OCI-LY3 (cell line): Measurements from ENCODE around the gene PIEZO2.

Source experiments
- H2AFZ ChIP-seq: fragments of 200-600, 300-600 bp; shearing (Covaris generic); 2 replicates; pipeline ENCODE4 v1.6.0; 2014; ENCODE audit warnings: antibody characterized with exemption, low read depth, low read length
- H3K27ac ChIP-seq: fragments of 200-600, 300-600 bp; sonication (generic); 2 replicates; pipeline ENCODE4 v1.5.1; 2014; ENCODE audit warnings: mild to moderate bottlenecking, low read length, moderate library complexity, mixed read lengths
- H3K27me3 ChIP-seq: fragments of 200-600, 300-600 bp; sonication (generic); 2 replicates; pipeline ENCODE4 v1.6.1; 2014; ENCODE audit warnings: low read depth, low read length, mixed read lengths
- H3K36me3 ChIP-seq: fragments of 200-600, 300-600 bp; sonication (generic); replicated peaks from 2 replicates; pipeline ENCODE3; 2014; ENCODE audit warnings: low read depth, low read length, mixed read lengths
- H3K4me1 ChIP-seq: fragments of 300-600, 200-600 bp; sonication (generic); 2 replicates; pipeline ENCODE4 v1.6.1; 2014; ENCODE audit warnings: low read length, mixed read lengths
- H3K4me2 ChIP-seq: fragments of 200-600, 300-600 bp; sonication (generic); 2 replicates; pipeline ENCODE4 v1.6.1; 2014; ENCODE audit warnings: low read length, mixed read lengths
- H3K4me3 ChIP-seq: fragments of 300-600, 200-600 bp; sonication (generic); 2 replicates; pipeline ENCODE4 v1.5.1; 2014; ENCODE audit warnings: antibody characterized with exemption, mild to moderate bottlenecking, low read length, moderate library complexity
- H3K79me2 ChIP-seq: fragments of 300-600, 200-600 bp; shearing (Covaris generic); 2 replicates; pipeline ENCODE4 v1.6.1; 2014; ENCODE audit warnings: mild to moderate bottlenecking, low read length, mixed read lengths
- H3K9ac ChIP-seq: fragments of 300-600, 200-600 bp; shearing (Covaris generic); 2 replicates; pipeline ENCODE4 v1.6.0; 2014; ENCODE audit warnings: mild to moderate bottlenecking, low read length, moderate library complexity
- H3K9me3 ChIP-seq: fragments of 200-600, 300-600 bp; shearing (Covaris generic); 2 replicates; pipeline ENCODE4 v1.6.1; 2014; ENCODE audit warnings: low read length, mixed read lengths; ENCODE audit not compliant: insufficient read depth
- H4K20me1 ChIP-seq: fragments of 200-600, 300-600 bp; sonication (generic); 2 replicates; pipeline ENCODE4 v1.6.1; 2016; ENCODE audit warnings: low read length, mixed read lengths; ENCODE audit not compliant: insufficient read depth
- EZH2phosphoT487 ChIP-seq: fragments of 200-600 bp; shearing (Covaris generic); IDR thresholded peaks from 2 replicates; pipeline ENCODE4 v1.6.1; 2018; ENCODE audit warnings: antibody characterized with exemption, mixed run types, low read depth
- TF ChIP-seq, protein P1 (sequence below): fragments of 200-600, 300-600 bp; sonication (generic); IDR thresholded peaks from 2 replicates; pipeline ENCODE4 v1.5.1; 2014; ENCODE audit warnings: antibody characterized with exemption, low read length, low read depth

Gene PIEZO2

DNA sequence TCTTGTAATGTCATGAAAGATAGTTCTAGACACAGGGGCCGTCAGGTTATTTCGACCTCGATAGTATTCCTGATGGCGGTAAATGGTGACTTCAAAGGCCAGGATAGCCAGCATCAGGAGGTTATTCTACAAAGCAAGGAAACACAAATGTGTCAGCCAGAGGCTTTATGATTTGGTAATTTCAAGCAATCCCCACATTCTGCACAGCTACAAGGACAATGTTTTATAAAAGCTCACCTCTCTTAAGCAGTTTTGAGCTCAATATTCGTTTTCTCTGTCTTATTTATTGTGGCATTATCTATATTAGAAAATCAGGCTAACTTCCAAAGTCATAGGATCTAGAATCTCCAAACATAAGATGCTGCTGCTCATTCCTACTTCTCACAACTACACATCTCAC lies 388.4 kb downstream of the PIEZO2 start:
- Histone ChIP-seq H3K27me3 (no peaks in the 10 kb centered on the region), H2AFZ (no peak overlapping the region), H3K36me3 (no peaks in the 10 kb centered on the region), H3K4me3 (no peak overlapping the region), H3K79me2 (no peaks in the 10 kb centered on the region), H3K9ac (no peak overlapping the region), H3K9me3 (no peaks in the 10 kb centered on the region), H3K4me2 (no peak overlapping the region), H3K27ac (no peak overlapping the region), H4K20me1 (no peaks in the 10 kb centered on the region), H3K4me1 (no peaks in the 10 kb centered on the region)
- TF ChIP-seq EZH2phosphoT487, result no peak
- TF ChIP-seq, protein P1, sequence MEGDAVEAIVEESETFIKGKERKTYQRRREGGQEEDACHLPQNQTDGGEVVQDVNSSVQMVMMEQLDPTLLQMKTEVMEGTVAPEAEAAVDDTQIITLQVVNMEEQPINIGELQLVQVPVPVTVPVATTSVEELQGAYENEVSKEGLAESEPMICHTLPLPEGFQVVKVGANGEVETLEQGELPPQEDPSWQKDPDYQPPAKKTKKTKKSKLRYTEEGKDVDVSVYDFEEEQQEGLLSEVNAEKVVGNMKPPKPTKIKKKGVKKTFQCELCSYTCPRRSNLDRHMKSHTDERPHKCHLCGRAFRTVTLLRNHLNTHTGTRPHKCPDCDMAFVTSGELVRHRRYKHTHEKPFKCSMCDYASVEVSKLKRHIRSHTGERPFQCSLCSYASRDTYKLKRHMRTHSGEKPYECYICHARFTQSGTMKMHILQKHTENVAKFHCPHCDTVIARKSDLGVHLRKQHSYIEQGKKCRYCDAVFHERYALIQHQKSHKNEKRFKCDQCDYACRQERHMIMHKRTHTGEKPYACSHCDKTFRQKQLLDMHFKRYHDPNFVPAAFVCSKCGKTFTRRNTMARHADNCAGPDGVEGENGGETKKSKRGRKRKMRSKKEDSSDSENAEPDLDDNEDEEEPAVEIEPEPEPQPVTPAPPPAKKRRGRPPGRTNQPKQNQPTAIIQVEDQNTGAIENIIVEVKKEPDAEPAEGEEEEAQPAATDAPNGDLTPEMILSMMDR, result no peak

DNA sequence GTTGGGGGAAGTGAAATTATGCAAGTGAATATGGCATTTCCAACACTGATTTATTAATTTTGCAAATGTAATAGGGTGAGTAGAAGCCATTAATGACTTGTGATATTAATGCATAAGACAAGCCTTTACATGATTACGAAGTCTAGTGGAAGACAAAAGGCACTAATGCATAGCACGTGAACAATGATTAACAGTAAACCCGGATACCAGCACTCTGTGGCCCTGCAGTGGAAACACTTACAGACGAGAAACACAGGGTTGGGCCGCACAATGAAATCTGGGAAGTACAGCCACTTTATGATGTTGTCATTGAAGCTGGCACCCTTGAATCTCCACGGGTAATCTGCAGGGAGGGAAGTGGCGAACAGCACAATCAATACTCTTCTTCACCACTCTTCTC lies 390.1 kb downstream of the PIEZO2 start:
- no peak overlapping the region for H3K9ac ChIP-seq
- H3K9me3 ChIP-seq, result no peaks in the 10 kb centered on the region
- no peaks in the 10 kb centered on the region for H4K20me1 ChIP-seq
- H3K4me3 ChIP-seq, result no peak overlapping the region
- no peaks in the 10 kb centered on the region for H3K4me1 ChIP-seq
- no peak overlapping the region for H3K27ac ChIP-seq
- H3K79me2 ChIP-seq, result no peaks in the 10 kb centered on the region
- no peaks in the 10 kb centered on the region for H3K36me3 ChIP-seq
- no peak overlapping the region for H2AFZ ChIP-seq
- no peaks in the 10 kb centered on the region for H3K27me3 ChIP-seq
- H3K4me2 ChIP-seq, result no peak overlapping the region
- TF ChIP-seq EZH2phosphoT487, result no peak
- TF ChIP-seq, protein P1, result no peak

DNA sequence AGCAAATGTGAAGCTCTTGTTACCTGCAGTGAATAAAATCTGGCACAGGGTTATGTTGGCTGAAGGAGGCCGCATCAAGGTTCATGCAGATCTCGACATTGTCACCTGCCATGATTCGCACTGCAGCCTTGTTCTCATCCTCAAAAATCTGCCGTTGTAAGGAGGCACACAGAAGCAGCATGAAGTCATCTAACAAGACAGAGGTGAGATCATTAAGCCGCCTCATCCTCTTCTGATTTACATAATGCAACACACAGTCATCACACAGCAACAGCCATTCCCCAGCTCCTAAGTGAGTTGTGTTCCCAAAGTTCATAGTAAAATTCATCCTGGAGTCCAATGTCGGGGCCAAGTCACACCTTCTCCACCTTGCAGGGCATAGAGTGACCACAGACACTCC lies 391.4 kb downstream of the PIEZO2 start:
- Histone ChIP-seq H3K27me3 (no peaks in the 10 kb centered on the region), H3K4me2 (no peak overlapping the region), H2AFZ (no peak overlapping the region), H3K9ac (no peak overlapping the region), H3K4me3 (no peak overlapping the region), H3K27ac (no peak overlapping the region), H3K9me3 (no peaks in the 10 kb centered on the region), H3K79me2 (no peaks in the 10 kb centered on the region), H3K36me3 (no peaks in the 10 kb centered on the region), H4K20me1 (no peaks in the 10 kb centered on the region), H3K4me1 (no peaks in the 10 kb centered on the region)
- TF ChIP-seq, protein P1, result no peak
- TF ChIP-seq EZH2phosphoT487, result no peak

DNA sequence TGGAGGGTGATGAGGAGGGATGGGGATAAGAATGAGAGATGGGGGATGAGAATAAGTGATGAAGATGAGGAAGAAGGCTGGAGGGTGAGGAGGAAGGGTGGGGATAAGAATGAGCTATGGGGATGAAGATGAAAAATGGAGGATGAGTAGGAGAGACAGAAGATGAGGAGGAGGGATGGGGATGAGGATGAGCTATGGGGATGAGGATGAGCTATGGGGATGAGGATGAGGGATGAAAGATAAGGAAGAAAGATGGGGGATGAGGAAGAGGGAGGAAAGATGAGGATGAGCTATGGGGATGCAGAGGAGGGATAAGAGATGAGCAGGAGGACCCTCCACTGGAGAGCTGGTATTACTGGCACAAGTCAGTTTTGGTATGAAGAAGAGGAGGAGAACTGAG lies 392.0 kb downstream of the PIEZO2 start:
- Histone ChIP-seq H3K27me3 (no peaks in the 10 kb centered on the region), H3K36me3 (no peaks in the 10 kb centered on the region), H3K79me2 (no peaks in the 10 kb centered on the region), H3K4me3 (no peak overlapping the region), H3K4me1 (no peaks in the 10 kb centered on the region), H3K9me3 (no peaks in the 10 kb centered on the region), H3K4me2 (no peak overlapping the region), H2AFZ (no peak overlapping the region), H3K27ac (no peak overlapping the region), H3K9ac (no peak overlapping the region), H4K20me1 (no peaks in the 10 kb centered on the region)
- no peak for TF ChIP-seq EZH2phosphoT487
- TF ChIP-seq, protein P1, result no peak
